ENCODE data around the gene HES3. TPM values are rescaled to one million over a fixed set of nuclear protein-coding genes. Genes with fewer than 3 reads are reported as not detected.

Gene HES3
- total RNA-seq, 1 donor from 2014 or later: not detected

- Mint-ChIP-seq H3K36me3 (ENCODE audit: low read depth) (no peaks in the 10 kb centered on the region), H3K9me3 (no peaks in the 10 kb centered on the region), H3K27me3 (ENCODE audit: insufficient read depth) (no peaks in the 10 kb centered on the region), H3K27ac (no peak overlapping the region), H3K4me3 (no peak overlapping the region), H3K4me1 (ENCODE audit: low read depth) (no peaks in the 10 kb centered on the region)
- DNase-seq (ENCODE audit: low spot score): no peak
- intact Hi-C loops (cut with micrococcal nuclease): no loop called here
These were observed 43.0 kb downstream of the HES3 start for GRCh38 chr1:6287029-6287428.

GRCh38 chr1:6287431-6287886, 43.5 kb downstream of the HES3 start:
- no peak for DNase-seq (ENCODE audit: low spot score)
- intact Hi-C loops (cut with micrococcal nuclease): no loop called here
- Mint-ChIP-seq H3K27ac (no peak overlapping the region), H3K27me3 (ENCODE audit: insufficient read depth) (no peaks in the 10 kb centered on the region), H3K36me3 (ENCODE audit: low read depth) (no peaks in the 10 kb centered on the region), H3K4me3 (no peak overlapping the region), H3K9me3 (no peaks in the 10 kb centered on the region), H3K4me1 (ENCODE audit: low read depth) (no peaks in the 10 kb centered on the region)

GRCh38 chr1:6288026-6288425, 44.0 kb downstream of the HES3 start:
- intact Hi-C loops (cut with micrococcal nuclease): no loop called here
- Mint-ChIP-seq H3K4me3 (no peak overlapping the region), H3K36me3 (ENCODE audit: low read depth) (no peaks in the 10 kb centered on the region), H3K27me3 (ENCODE audit: insufficient read depth) (no peaks in the 10 kb centered on the region), H3K9me3 (no peaks in the 10 kb centered on the region), H3K4me1 (ENCODE audit: low read depth) (no peaks in the 10 kb centered on the region), H3K27ac (no peak overlapping the region)
- no peak for DNase-seq (ENCODE audit: low spot score)

GRCh38 chr1:6288665-6289064, 44.7 kb downstream of the HES3 start:
- no peak for DNase-seq (ENCODE audit: low spot score)
- intact Hi-C loops (cut with micrococcal nuclease): no loop called here
- no peaks in the 10 kb centered on the region for H3K4me1 Mint-ChIP-seq (ENCODE audit: low read depth)
- H3K36me3 Mint-ChIP-seq (ENCODE audit: low read depth): no peaks in the 10 kb centered on the region
- no peaks in the 10 kb centered on the region for H3K27me3 Mint-ChIP-seq (ENCODE audit: insufficient read depth)
- H3K9me3 Mint-ChIP-seq: no peaks in the 10 kb centered on the region
- no peak overlapping the region for H3K4me3 Mint-ChIP-seq
- no peak overlapping the region for H3K27ac Mint-ChIP-seq

- DNase-seq (ENCODE audit: low spot score): no peak
- intact Hi-C loops (cut with micrococcal nuclease): no loop called here
- Mint-ChIP-seq H3K27ac (no peak overlapping the region), H3K4me1 (ENCODE audit: low read depth) (no peaks in the 10 kb centered on the region), H3K4me3 (no peak overlapping the region), H3K27me3 (ENCODE audit: insufficient read depth) (no peaks in the 10 kb centered on the region), H3K9me3 (no peaks in the 10 kb centered on the region), H3K36me3 (ENCODE audit: low read depth) (peaks cover 4% of the 10 kb centered on the region)
These were observed 48.1 kb downstream of the HES3 start for GRCh38 chr1:6292102-6292501.

- Mint-ChIP-seq H3K27ac (no peak overlapping the region), H3K27me3 (ENCODE audit: insufficient read depth) (no peaks in the 10 kb centered on the region), H3K36me3 (ENCODE audit: low read depth) (peaks cover 5% of the 10 kb centered on the region), H3K4me1 (ENCODE audit: low read depth) (no peaks in the 10 kb centered on the region), H3K4me3 (no peak overlapping the region), H3K9me3 (no peaks in the 10 kb centered on the region)
- DNase-seq (ENCODE audit: low spot score): no peak
- intact Hi-C loops (cut with micrococcal nuclease): no loop called here
These were observed 50.3 kb downstream of the HES3 start for GRCh38 chr1:6294080-6294889.

- Mint-ChIP-seq H3K36me3 (ENCODE audit: low read depth) (peaks cover 7% of the 10 kb centered on the region), H3K27ac (no peak overlapping the region), H3K9me3 (no peaks in the 10 kb centered on the region), H3K4me1 (ENCODE audit: low read depth) (no peaks in the 10 kb centered on the region), H3K27me3 (ENCODE audit: insufficient read depth) (no peaks in the 10 kb centered on the region), H3K4me3 (no peak overlapping the region)
- intact Hi-C loops (cut with micrococcal nuclease): no loop called here
- DNase-seq (ENCODE audit: low spot score): no peak
These were observed 51.0 kb downstream of the HES3 start for GRCh38 chr1:6294890-6295556.

Other genes with a start within 250 kb of the HES3 start
- 237 and 254 TPM in 2 replicates for gene KCNAB2, start 198.3 kb upstream of the HES3 start, total RNA-seq
- gene CHD5, start 63.9 kb upstream of the HES3 start, total RNA-seq: 0.62 and 0.83 TPM in 2 replicates
- gene RPL22, start 44.6 kb upstream of the HES3 start, total RNA-seq: 421 and 457 TPM in 2 replicates
- 65.8 and 71.6 TPM in 2 replicates for gene RNF207, start 38.1 kb upstream of the HES3 start, total RNA-seq
- gene ICMT, start 8.2 kb upstream of the HES3 start, total RNA-seq: 65.0 and 65.9 TPM in 2 replicates
- 1.4 and 1.6 TPM in 2 replicates for gene GPR153, start 16.9 kb downstream of the HES3 start, total RNA-seq
- 124 and 126 TPM in 2 replicates for gene ACOT7, start 149.6 kb downstream of the HES3 start, total RNA-seq
- 0.27 and 0.29 TPM in 2 replicates for gene HES2, start 175.7 kb downstream of the HES3 start, total RNA-seq
- gene ESPN, start 180.6 kb downstream of the HES3 start, total RNA-seq: 1.2 and 1.8 TPM in 2 replicates
- gene TNFRSF25, start 222.0 kb downstream of the HES3 start, total RNA-seq: 151 and 158 TPM in 2 replicates
- gene PLEKHG5, start 247.5 kb downstream of the HES3 start, total RNA-seq: 1.8 and 2.2 TPM in 2 replicates

Data from activated T-helper 1 cell treated with anti-CD3 and anti-CD28 coated beads, Interleukin-12 subunit alpha, Interleukin-12 subunit beta, Interleukin-2, Interleukin-4 antibody, amounts not matched to agents 30 ng/mL and 10 ng/mL and 1 ng/mL, durations not matched to agents 14 hours and 24 hours and 36 hours (primary cell).